ENCODE data around the gene ARHGAP8. TPM values are rescaled to one million over a fixed set of nuclear protein-coding genes. Genes with fewer than 3 reads are reported as not detected.

The ARHGAP8 gene
- total RNA-seq, 6 experiments from 2014 or later = not detected

GRCh38 chr22:44802071-44802700 is 49.8 kb downstream of the ARHGAP8 start:
- Mint-ChIP-seq H3K9me3 (no peaks in the 10 kb centered on the region; the same call in 1 of the 2 replicates), H3K27me3 (ENCODE audit: insufficient read depth) (peaks cover 32% of the 10 kb centered on the region), H3K27ac (no peak overlapping the region), H3K4me1 (ENCODE audit: low read depth) (no peaks in the 10 kb centered on the region), H3K36me3 (ENCODE audit: low read depth) (no peaks in the 10 kb centered on the region), H3K4me3 (no peak overlapping the region)
- DNase-seq = no peak
- TF ChIP-seq CTCF (IDR thresholded peaks at IDR 0.05) = no peak

- no peaks in the 10 kb centered on the region for H3K36me3 Mint-ChIP-seq (ENCODE audit: low read depth)
- no peak overlapping the region for H3K4me3 Mint-ChIP-seq
- no peaks in the 10 kb centered on the region for H3K4me1 Mint-ChIP-seq (ENCODE audit: low read depth)
- no peak for DNase-seq
- H3K27me3 Mint-ChIP-seq (ENCODE audit: insufficient read depth) = peaks cover 32% of the 10 kb centered on the region
- H3K27ac Mint-ChIP-seq = no peak overlapping the region
- H3K9me3 Mint-ChIP-seq = no peaks in the 10 kb centered on the region; the same call in 1 of the 2 replicates
- TF ChIP-seq CTCF (IDR thresholded peaks at IDR 0.05) = no peak
These were observed 50.6 kb downstream of the ARHGAP8 start for GRCh38 chr22:44802956-44803355.

GRCh38 chr22:44804327-44804726 is 52.0 kb downstream of the ARHGAP8 start:
- no peaks in the 10 kb centered on the region for H3K4me1 Mint-ChIP-seq (ENCODE audit: low read depth)
- H3K36me3 Mint-ChIP-seq (ENCODE audit: low read depth) = no peaks in the 10 kb centered on the region
- peaks cover 35% of the 10 kb centered on the region for H3K27me3 Mint-ChIP-seq (ENCODE audit: insufficient read depth)
- no peaks in the 10 kb centered on the region; the same call in 1 of the 2 replicates for H3K9me3 Mint-ChIP-seq
- no peak overlapping the region for H3K4me3 Mint-ChIP-seq
- no peak for TF ChIP-seq CTCF (IDR thresholded peaks at IDR 0.05)
- H3K27ac Mint-ChIP-seq = no peak overlapping the region
- no peak for DNase-seq

GRCh38 chr22:44805711-44806110 is 53.3 kb downstream of the ARHGAP8 start:
- Mint-ChIP-seq H3K4me1 (ENCODE audit: low read depth) (no peaks in the 10 kb centered on the region), H3K36me3 (ENCODE audit: low read depth) (no peaks in the 10 kb centered on the region), H3K27ac (no peak overlapping the region), H3K4me3 (no peak overlapping the region), H3K9me3 (no peaks in the 10 kb centered on the region; the same call in 1 of the 2 replicates), H3K27me3 (ENCODE audit: insufficient read depth) (peaks cover 35% of the 10 kb centered on the region)
- DNase-seq = no peak
- no peak for TF ChIP-seq CTCF (IDR thresholded peaks at IDR 0.05)

GRCh38 chr22:44807232-44807631 is 54.9 kb downstream of the ARHGAP8 start:
- H3K9me3 Mint-ChIP-seq = no peaks in the 10 kb centered on the region; the same call in 1 of the 2 replicates
- no peak overlapping the region for H3K27ac Mint-ChIP-seq
- H3K36me3 Mint-ChIP-seq (ENCODE audit: low read depth) = no peaks in the 10 kb centered on the region
- no peak for TF ChIP-seq CTCF (IDR thresholded peaks at IDR 0.05)
- no peak for DNase-seq
- H3K4me1 Mint-ChIP-seq (ENCODE audit: low read depth) = no peaks in the 10 kb centered on the region
- H3K4me3 Mint-ChIP-seq = no peak overlapping the region
- H3K27me3 Mint-ChIP-seq (ENCODE audit: insufficient read depth) = peaks cover 37% of the 10 kb centered on the region
